SKM-1 treated with dmso at 0.1 percent for 144 hours (cell line): ENCODE measurements around the gene SMAD3.
"Not testable (repeated sequence)": the region's sequence is repeated elsewhere in the genome, so short reads cannot be mapped to it uniquely, and the experiment has no call there.

ENCODE experiments used
- DNase-seq: peaks from one replicate; lab custom pipeline; 2025; ENCODE audit not compliant: unreplicated experiment; lab: John Stamatoyannopoulos, UW

Gene SMAD3

GRCh38 chr15:67062369-67062985 is 2.9 kb upstream of the SMAD3 start:
- DNase-seq, result no peak

GRCh38 chr15:67063689-67064606 is 1.5 kb upstream of the SMAD3 start:
- no peak for DNase-seq

GRCh38 chr15:67064607-67065530 is 533 bp upstream of the SMAD3 start:
- no peak for DNase-seq

GRCh38 chr15:67066041-67066958 is 898 bp downstream of the SMAD3 start:
- DNase-seq, result no peak

GRCh38 chr15:67066959-67067853 is 1.8 kb downstream of the SMAD3 start:
- DNase-seq, result no peak

GRCh38 chr15:67067930-67068551 is 2.6 kb downstream of the SMAD3 start:
- no peak for DNase-seq

- DNase-seq, result no peak
These were observed 3.5 kb downstream of the SMAD3 start for GRCh38 chr15:67068710-67069400.

- DNase-seq, result no peak
These were observed 4.7 kb downstream of the SMAD3 start for GRCh38 chr15:67070150-67070549.

- no peak for DNase-seq
These were observed 5.7 kb downstream of the SMAD3 start for GRCh38 chr15:67070892-67071664.

- DNase-seq, result no peak
These were observed 7.0 kb downstream of the SMAD3 start for GRCh38 chr15:67072442-67072841.

- no peak for DNase-seq
These were observed 7.6 kb downstream of the SMAD3 start for GRCh38 chr15:67072958-67073357.

- DNase-seq, result no peak
These were observed 9.5 kb downstream of the SMAD3 start for GRCh38 chr15:67074886-67075229.

- DNase-seq, result not testable (repeated sequence)
These were observed 10.2 kb downstream of the SMAD3 start for GRCh38 chr15:67075555-67076135.

- DNase-seq, result no peak
These were observed 10.9 kb downstream of the SMAD3 start for GRCh38 chr15:67076147-67076843.

- no peak for DNase-seq
These were observed 12.3 kb downstream of the SMAD3 start for GRCh38 chr15:67077641-67078215.

- no peak for DNase-seq
These were observed 14.0 kb downstream of the SMAD3 start for GRCh38 chr15:67079361-67079760.
